ENCODE data around the gene CHCT1.

CHCT1 gene

GRCh38 chr17:60442271-60443173 is 20.2 kb downstream of the CHCT1 start:
- DNase-seq (ENCODE audit: low spot score), result peak; percentile 40

- no peak for DNase-seq (ENCODE audit: low spot score)
These were observed 21.4 kb downstream of the CHCT1 start for GRCh38 chr17:60443713-60444112.

- DNase-seq (ENCODE audit: low spot score), result no peak
These were observed 22.9 kb downstream of the CHCT1 start for GRCh38 chr17:60445144-60445543.

- no peak for DNase-seq (ENCODE audit: low spot score)
These were observed 25.1 kb downstream of the CHCT1 start for GRCh38 chr17:60447375-60447774.

- no peak for DNase-seq (ENCODE audit: low spot score)
These were observed 28.8 kb downstream of the CHCT1 start for GRCh38 chr17:60451071-60451470.

GRCh38 chr17:60451965-60452364 is 29.7 kb downstream of the CHCT1 start:
- DNase-seq (ENCODE audit: low spot score), result no peak

GRCh38 chr17:60455378-60455777 is 33.1 kb downstream of the CHCT1 start:
- no peak for DNase-seq (ENCODE audit: low spot score)

GRCh38 chr17:60457148-60457547 is 34.9 kb downstream of the CHCT1 start:
- no peak for DNase-seq (ENCODE audit: low spot score)

GRCh38 chr17:60461584-60461983 is 39.3 kb downstream of the CHCT1 start:
- DNase-seq (ENCODE audit: low spot score), result no peak

GRCh38 chr17:60463157-60463835 is 41.0 kb downstream of the CHCT1 start:
- no peak for DNase-seq (ENCODE audit: low spot score)

- DNase-seq (ENCODE audit: low spot score), result no peak
These were observed 42.1 kb downstream of the CHCT1 start for GRCh38 chr17:60464343-60464742.

- no peak for DNase-seq (ENCODE audit: low spot score)
These were observed 46.1 kb downstream of the CHCT1 start for GRCh38 chr17:60468371-60468770.

- no peak for DNase-seq (ENCODE audit: low spot score)
These were observed 49.2 kb downstream of the CHCT1 start for GRCh38 chr17:60471451-60471850.

GRCh38 chr17:60472449-60472848 is 50.2 kb downstream of the CHCT1 start:
- DNase-seq (ENCODE audit: low spot score), result no peak

GRCh38 chr17:60473788-60474187 is 51.5 kb downstream of the CHCT1 start:
- no peak for DNase-seq (ENCODE audit: low spot score)

Data from RKO (cell line).